Trophoblast cell (in vitro differentiated cells and primary cell): Measurements from ENCODE around the gene QPRT. TPM values are rescaled to one million over a fixed set of nuclear protein-coding genes. Genes with fewer than 3 reads are reported as not detected.
A peak's percentile ranks its signal among the peaks of the same experiment; 100 is the strongest.
"Not testable (repeated sequence)": the region's sequence is repeated elsewhere in the genome, so short reads cannot be mapped to it uniquely, and the experiment has no call there.

Experiments used
- DNase-seq, 2 donors: peaks; one replicate each; pipeline ENCODE4 v3.0.0-alpha.2; 2016
- H2AFZ ChIP-seq: 2 replicates; pipeline ENCODE4 v1.6.1; 2013; ENCODE audit warnings: low read length, moderate library complexity, mild to moderate bottlenecking; ENCODE audit not compliant: insufficient read depth, poor library complexity
- H2AK5ac ChIP-seq: 2 replicates; pipeline ENCODE4 v1.6.1; 2013; ENCODE audit warnings: mild to moderate bottlenecking, low read length
- H2BK120ac ChIP-seq: 2 replicates; pipeline ENCODE4 v1.6.1; 2013; ENCODE audit warnings: low read length, mild to moderate bottlenecking, moderate library complexity; ENCODE audit not compliant: insufficient read depth, poor library complexity
- H2BK12ac ChIP-seq: 2 replicates; pipeline ENCODE4 v1.6.1; 2013; ENCODE audit warnings: mild to moderate bottlenecking, low read length, moderate library complexity
- H2BK5ac ChIP-seq: 2 replicates; pipeline ENCODE4 v1.6.1; 2013; ENCODE audit warnings: low read length, low read depth, moderate library complexity, mild to moderate bottlenecking; ENCODE audit not compliant: poor library complexity
- H3K14ac ChIP-seq: 2 replicates; pipeline ENCODE4 v1.6.1; 2013; ENCODE audit warnings: mild to moderate bottlenecking, low read length
- H3K18ac ChIP-seq: 2 replicates; pipeline ENCODE4 v1.6.1; 2013; ENCODE audit warnings: mild to moderate bottlenecking, low read length
- H3K23ac ChIP-seq: 2 replicates; pipeline ENCODE4 v1.6.1; 2013; ENCODE audit warnings: low read length
- H3K27ac ChIP-seq: 2 replicates; pipeline ENCODE4 v1.5.1; 2013; ENCODE audit warnings: low read depth, mild to moderate bottlenecking, inconsistent platforms, low read length, moderate library complexity
- H3K27me3 ChIP-seq: 2 replicates; pipeline ENCODE4 v1.6.1; 2013; ENCODE audit warnings: inconsistent platforms, mild to moderate bottlenecking, low read length, moderate library complexity; ENCODE audit not compliant: insufficient read depth
- H3K36me3 ChIP-seq, 2 experiments: 1 replicate in 1 of 2; 2 replicates in 1 of 2; pipeline ENCODE4 v1.6.1; 2013; ENCODE audit warnings: low read length in 2 of 2, mild to moderate bottlenecking in 2 of 2, moderate library complexity in 1 of 2; ENCODE audit not compliant: insufficient read depth in 2 of 2, control insufficient read depth in 1 of 2
- H3K4ac ChIP-seq: 2 replicates; pipeline ENCODE4 v1.6.1; 2013; ENCODE audit warnings: low read depth, mild to moderate bottlenecking, low read length, moderate library complexity
- H3K4me1 ChIP-seq, 2 experiments: 1 replicate in 1 of 2; 2 replicates in 1 of 2; pipeline ENCODE4 v1.6.1; 2013; ENCODE audit warnings: low read length in 2 of 2, mild to moderate bottlenecking in 2 of 2, moderate library complexity in 1 of 2; ENCODE audit not compliant: insufficient read depth in 2 of 2, control insufficient read depth in 1 of 2
- H3K4me2 ChIP-seq: 2 replicates; pipeline ENCODE4 v1.6.1; 2013; ENCODE audit warnings: inconsistent platforms, mild to moderate bottlenecking, low read length, moderate library complexity
- H3K4me3 ChIP-seq: 2 replicates; pipeline ENCODE4 v1.5.1; 2013; ENCODE audit warnings: mild to moderate bottlenecking, low read depth, low read length, inconsistent platforms
- H3K79me1 ChIP-seq: one replicate; pipeline ENCODE4 v1.6.1; 2013; ENCODE audit warnings: low read length
- H3K79me2 ChIP-seq: 2 replicates; pipeline ENCODE4 v1.6.1; 2013; ENCODE audit warnings: low read length, mild to moderate bottlenecking; ENCODE audit not compliant: control insufficient read depth, insufficient read depth, poor library complexity
- H3K9ac ChIP-seq: 2 replicates; pipeline ENCODE4 v1.6.1; 2013; ENCODE audit warnings: mild to moderate bottlenecking, low read length
- H3K9me3 ChIP-seq: 2 replicates; pipeline ENCODE4 v1.6.1; 2013; ENCODE audit warnings: low read depth, mild to moderate bottlenecking, control low read depth, inconsistent platforms, low read length; ENCODE audit not compliant: insufficient read depth
- H4K12ac ChIP-seq: 2 replicates; pipeline ENCODE4 v1.6.1; 2013; ENCODE audit warnings: low read depth, mild to moderate bottlenecking, low read length, moderate library complexity
- H4K8ac ChIP-seq: 2 replicates; pipeline ENCODE4 v1.6.1; 2013; ENCODE audit warnings: low read depth, mild to moderate bottlenecking, low read length, moderate library complexity
- H4K91ac ChIP-seq: one replicate; pipeline ENCODE4 v1.6.1; 2013; ENCODE audit warnings: low read depth, mild to moderate bottlenecking, low read length, moderate library complexity
- WGBS: extraction: QIAGEN DNeasy Blood & Tissue Kit; methylation state at CpG from one replicate; pipeline ENCODE4 v1.1.7; 2013; ENCODE audit warnings: missing lambda C conversion rate; ENCODE audit not compliant: insufficient read length, insufficient coverage; ENCODE audit errors: extremely low coverage; 5-methylcytosine and 5-hydroxymethylcytosine counted together
- polyA plus RNA-seq: library from polyadenylated mRNA; stranded (reverse); fragments of 200-250 nt; gene quantifications from 2 replicates; pipeline ENCODE4 v1.2.3, GENCODE V29; 2013

The QPRT gene
- polyA plus RNA-seq = 258 and 266 TPM in 2 replicates

DNA sequence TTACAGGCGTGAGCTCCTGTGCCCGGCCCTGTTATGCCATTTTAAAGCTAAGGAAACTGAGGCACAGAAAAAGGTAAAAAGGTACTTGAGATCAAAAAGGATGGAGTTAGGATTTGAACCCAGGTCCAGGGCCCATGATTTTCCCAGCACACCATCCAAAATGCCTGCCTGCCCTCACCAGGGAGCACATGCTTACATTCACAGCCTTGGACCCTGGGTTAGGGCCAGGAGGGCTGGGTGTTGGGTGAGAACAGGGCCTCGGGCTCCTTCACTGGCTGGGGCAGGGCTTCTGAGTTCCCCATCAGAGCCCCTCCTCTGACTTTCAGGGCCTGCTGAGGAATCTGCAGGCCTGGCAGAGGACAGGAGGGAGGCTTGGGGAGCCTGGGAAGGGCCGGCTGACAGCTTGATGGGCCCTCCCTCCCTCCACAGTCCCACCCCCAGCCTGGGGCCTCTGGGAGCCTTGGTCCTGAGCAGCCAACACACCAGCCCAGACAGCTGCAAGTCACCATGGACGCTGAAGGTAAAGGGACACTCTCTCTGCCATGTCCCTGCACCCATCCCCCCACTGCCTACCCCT is at the start of gene QPRT:
TSS of gene QPRT (plus strand) at position 490 of the 577 bp plus-strand sequence. CDS start at position 508, 18 bp downstream.
- Histone ChIP-seq H3K4ac (peak within 1 kb of the TSS; percentile 96), H3K27ac (peak within 1 kb of the TSS; percentile 99), H2BK5ac (peak within 1 kb of the TSS; percentile 99), H2AFZ (peak within 1 kb of the TSS; percentile 89), H3K9ac (peak within 1 kb of the TSS; percentile 82), H3K4me3 (peak within 1 kb of the TSS; percentile 77), H3K18ac (peak within 1 kb of the TSS; percentile 98), H2AK5ac (peak within 1 kb of the TSS; percentile 94), H3K79me2 (peaks cover 30% of the 10 kb centered on the region), H3K79me1 (peaks cover 21% of the 10 kb centered on the region), H3K4me1 (peaks cover 19% of the 10 kb centered on the region in 2 experiments), H4K8ac (peak within 1 kb of the TSS; percentile 88), H3K23ac (no peak within 1 kb of the TSS), H2BK12ac (peak within 1 kb of the TSS; percentile 100), H3K14ac (peak within 1 kb of the TSS; percentile 98), H4K12ac (peak within 1 kb of the TSS; percentile 85), H3K9me3 (no peaks in the 10 kb centered on the region), H3K27me3 (no peaks in the 10 kb centered on the region), H3K36me3 (peaks cover 13 to 17% of the 10 kb centered on the region in 2 experiments), H3K4me2 (peak within 1 kb of the TSS; percentile 82), H2BK120ac (peak within 1 kb of the TSS; percentile 99), H4K91ac (peak within 1 kb of the TSS; percentile 99)
- DNase-seq = peak; percentile 64 to 70
- WGBS = no CpG with 5 or more reads among the region's 5 CpGs

DNA sequence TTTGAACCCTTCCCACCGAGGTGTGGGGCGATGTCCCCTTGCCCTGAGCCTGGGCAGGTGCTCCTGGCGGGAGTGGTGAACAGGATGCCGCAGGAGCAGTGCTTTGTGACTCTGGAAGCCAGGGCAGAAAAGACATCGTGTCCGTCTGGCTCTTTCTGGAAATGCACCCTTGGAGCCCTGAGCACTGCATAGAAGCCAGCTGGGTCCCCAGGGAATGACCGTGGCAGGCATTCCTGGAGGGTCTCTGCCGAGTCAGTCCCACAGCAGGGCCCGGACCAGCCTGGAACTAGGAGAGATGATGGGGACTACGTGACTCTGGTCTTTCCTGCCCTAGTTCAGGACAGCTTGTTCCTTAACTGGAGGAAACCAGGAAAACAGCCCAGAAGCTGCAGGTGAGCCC is 49.7 kb upstream of the QPRT start:
- H4K12ac ChIP-seq, H3K27me3 ChIP-seq, H3K23ac ChIP-seq, H2BK12ac ChIP-seq, H2AFZ ChIP-seq, H2AK5ac ChIP-seq, H4K91ac ChIP-seq, H3K79me2 ChIP-seq, H3K79me1 ChIP-seq, H3K36me3 ChIP-seq, H3K9ac ChIP-seq, DNase-seq, H3K14ac ChIP-seq, H3K4ac ChIP-seq, H3K4me3 ChIP-seq, H3K9me3 ChIP-seq, H4K8ac ChIP-seq, H3K4me1 ChIP-seq, H3K18ac ChIP-seq, H3K4me2 ChIP-seq, H2BK5ac ChIP-seq, H2BK120ac ChIP-seq, H3K27ac ChIP-seq: not testable (repeated sequence)
- WGBS = no CpG with 5 or more reads among the region's 10 CpGs

DNA sequence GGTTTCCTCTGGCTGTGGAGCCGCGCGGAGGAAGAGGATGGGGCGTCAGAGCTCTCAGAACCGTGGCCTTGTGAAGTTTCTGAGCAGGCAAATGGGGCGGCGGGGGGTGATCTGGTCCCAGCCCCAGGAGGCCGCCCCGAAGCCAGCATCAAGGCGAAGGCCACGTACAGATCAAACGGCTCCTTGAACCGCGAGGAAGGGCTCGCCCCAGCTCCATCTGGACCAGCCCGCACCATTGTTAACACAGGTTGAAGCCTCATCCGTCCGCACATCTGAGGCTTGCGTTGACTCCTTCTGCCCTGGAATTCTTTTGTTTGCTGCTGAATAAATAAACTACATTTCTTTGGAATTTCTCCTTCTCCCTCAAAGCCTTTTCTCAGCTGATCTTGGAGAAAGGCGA is 47.3 kb upstream of the QPRT start:
- not testable (repeated sequence) for H4K8ac ChIP-seq, H3K9ac ChIP-seq, H3K4me1 ChIP-seq, H2BK120ac ChIP-seq, H2AFZ ChIP-seq, H2BK12ac ChIP-seq, H3K79me1 ChIP-seq, H3K4me2 ChIP-seq, H2AK5ac ChIP-seq, H2BK5ac ChIP-seq, H3K36me3 ChIP-seq, H4K12ac ChIP-seq, H3K27me3 ChIP-seq, H3K4ac ChIP-seq, H3K9me3 ChIP-seq, H3K23ac ChIP-seq, H3K18ac ChIP-seq, H4K91ac ChIP-seq, H3K14ac ChIP-seq, DNase-seq, H3K4me3 ChIP-seq, H3K27ac ChIP-seq, H3K79me2 ChIP-seq
- no CpG with 5 or more reads among the region's 20 CpGs for WGBS

DNA sequence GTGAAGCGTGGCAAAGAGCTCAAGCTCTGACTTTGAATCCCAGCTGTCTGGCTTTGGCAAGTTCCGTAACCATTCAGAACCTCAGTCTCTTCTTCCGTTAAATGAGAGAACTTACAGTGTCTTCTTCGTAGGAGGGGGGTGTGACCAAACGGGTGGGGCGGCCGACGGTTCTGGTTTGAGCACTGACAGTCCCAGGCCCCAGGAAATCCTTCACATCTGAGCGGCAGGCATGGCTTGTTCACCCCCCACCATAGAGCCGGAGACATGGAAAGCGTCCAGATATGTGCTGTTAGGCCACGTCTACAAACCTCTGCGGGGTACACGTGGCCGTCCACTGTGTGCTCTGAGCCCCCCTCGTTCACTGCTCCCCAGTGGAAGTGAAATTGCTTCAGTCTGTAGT is 43.1 kb upstream of the QPRT start:
- not testable (repeated sequence) for H3K36me3 ChIP-seq, H4K8ac ChIP-seq, DNase-seq, H4K12ac ChIP-seq, H3K79me1 ChIP-seq, H3K18ac ChIP-seq, H3K9ac ChIP-seq, H2BK120ac ChIP-seq, H3K23ac ChIP-seq, H3K4me1 ChIP-seq, H3K79me2 ChIP-seq, H2BK5ac ChIP-seq, H3K27me3 ChIP-seq, H2BK12ac ChIP-seq, H3K14ac ChIP-seq, H3K4ac ChIP-seq, H2AFZ ChIP-seq, H2AK5ac ChIP-seq, H3K4me3 ChIP-seq, H3K27ac ChIP-seq, H3K9me3 ChIP-seq, H3K4me2 ChIP-seq, H4K91ac ChIP-seq
- WGBS = no CpG with 5 or more reads among the region's 16 CpGs
